Endothelial cell of umbilical vein (primary cell): Measurements from ENCODE around the gene PRICKLE3.

Experiments used
- EZH2 ChIP-seq: IDR thresholded peaks from 2 replicates; pipeline ENCODE4 v1.6.1; 2012; ENCODE audit warnings: borderline replicate concordance, low read depth, mild to moderate bottlenecking, moderate library complexity, low read length, inconsistent platforms; ENCODE audit not compliant: severe bottlenecking
- FOS ChIP-seq: IDR thresholded peaks from 2 replicates; pipeline ENCODE4 v1.6.1; 2011; ENCODE audit warnings: mild to moderate bottlenecking, low read length, moderate library complexity, borderline replicate concordance; ENCODE audit not compliant: insufficient read depth
- GATA2 ChIP-seq: IDR thresholded peaks from 2 replicates; pipeline ENCODE4 v1.7.0; 2011; ENCODE audit warnings: low read depth, mild to moderate bottlenecking, moderate library complexity, mixed read lengths, low read length; ENCODE audit not compliant: insufficient read length, insufficient read depth
- JUN ChIP-seq: IDR thresholded peaks from 2 replicates; pipeline ENCODE4 v1.6.1; 2011; ENCODE audit warnings: borderline replicate concordance, low read depth; ENCODE audit not compliant: insufficient read length, insufficient read depth
- MYC ChIP-seq: IDR thresholded peaks from one replicate; pipeline ENCODE4 v1.6.1; 2011; ENCODE audit warnings: mild to moderate bottlenecking, low read depth, low read length
- POLR2A ChIP-seq: IDR thresholded peaks from 2 replicates; pipeline ENCODE4 v1.6.1; 2012; ENCODE audit warnings: low read depth, mild to moderate bottlenecking, control low read depth, low read length
- POLR2AphosphoS5 ChIP-seq: IDR thresholded peaks from 2 replicates; pipeline ENCODE4 v1.6.1; 2012; ENCODE audit warnings: low read depth, mild to moderate bottlenecking, control low read depth, low read length, moderate library complexity; ENCODE audit not compliant: insufficient read depth
- TF ChIP-seq, protein P1 (sequence below), 2 donors: IDR thresholded peaks; 1 replicate in 1 of 2; 2 replicates in 1 of 2; pipeline ENCODE4 v1.5.1; 2011; ENCODE audit warnings: low read length in 2 of 2, mild to moderate bottlenecking in 2 of 2, moderate library complexity in 2 of 2, control low read depth in 1 of 2, inconsistent platforms in 1 of 2, low read depth in 1 of 2; ENCODE audit not compliant: insufficient read depth in 1 of 2; ENCODE audit errors: extremely low read depth in 1 of 2
- TF ChIP-seq, protein P2 (sequence below): IDR thresholded peaks from 2 replicates; pipeline ENCODE4 v1.6.1; 2011; ENCODE audit not compliant: insufficient read depth, insufficient read length

DNA sequence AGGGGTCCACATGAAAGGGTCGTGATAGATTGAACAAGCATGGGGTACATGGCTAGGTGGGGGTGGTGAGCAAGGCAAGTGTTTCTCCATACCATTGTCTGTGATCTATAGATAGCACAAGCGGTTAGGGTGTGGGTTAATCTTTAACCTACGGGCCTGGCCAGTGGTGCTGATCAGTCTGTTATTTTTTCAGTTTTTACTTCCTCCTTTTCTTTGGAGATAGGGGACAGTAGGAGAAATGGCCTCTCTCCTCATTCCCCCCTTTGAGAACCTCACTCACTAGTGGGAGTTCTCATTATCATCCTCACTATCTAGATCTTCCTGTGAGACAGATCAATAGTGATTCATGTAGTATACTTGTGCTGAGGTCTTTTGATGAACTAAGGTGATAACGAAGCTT is 46.5 kb downstream of the PRICKLE3 start:
- no peak for TF ChIP-seq POLR2A
- TF ChIP-seq, protein P1, sequence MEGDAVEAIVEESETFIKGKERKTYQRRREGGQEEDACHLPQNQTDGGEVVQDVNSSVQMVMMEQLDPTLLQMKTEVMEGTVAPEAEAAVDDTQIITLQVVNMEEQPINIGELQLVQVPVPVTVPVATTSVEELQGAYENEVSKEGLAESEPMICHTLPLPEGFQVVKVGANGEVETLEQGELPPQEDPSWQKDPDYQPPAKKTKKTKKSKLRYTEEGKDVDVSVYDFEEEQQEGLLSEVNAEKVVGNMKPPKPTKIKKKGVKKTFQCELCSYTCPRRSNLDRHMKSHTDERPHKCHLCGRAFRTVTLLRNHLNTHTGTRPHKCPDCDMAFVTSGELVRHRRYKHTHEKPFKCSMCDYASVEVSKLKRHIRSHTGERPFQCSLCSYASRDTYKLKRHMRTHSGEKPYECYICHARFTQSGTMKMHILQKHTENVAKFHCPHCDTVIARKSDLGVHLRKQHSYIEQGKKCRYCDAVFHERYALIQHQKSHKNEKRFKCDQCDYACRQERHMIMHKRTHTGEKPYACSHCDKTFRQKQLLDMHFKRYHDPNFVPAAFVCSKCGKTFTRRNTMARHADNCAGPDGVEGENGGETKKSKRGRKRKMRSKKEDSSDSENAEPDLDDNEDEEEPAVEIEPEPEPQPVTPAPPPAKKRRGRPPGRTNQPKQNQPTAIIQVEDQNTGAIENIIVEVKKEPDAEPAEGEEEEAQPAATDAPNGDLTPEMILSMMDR (IDR thresholded peaks at IDR 0.05; ENCODE audit: extremely low read depth in 1 of 2, insufficient read depth in 1 of 2, low read depth in 1 of 2, low read length in 2 of 2) = no peak
- no peak for TF ChIP-seq GATA2
- TF ChIP-seq POLR2AphosphoS5 = no peak
- no peak for TF ChIP-seq MYC
- TF ChIP-seq EZH2 = no peak
- no peak for TF ChIP-seq FOS
- no peak for TF ChIP-seq JUN
- TF ChIP-seq, protein P2, sequence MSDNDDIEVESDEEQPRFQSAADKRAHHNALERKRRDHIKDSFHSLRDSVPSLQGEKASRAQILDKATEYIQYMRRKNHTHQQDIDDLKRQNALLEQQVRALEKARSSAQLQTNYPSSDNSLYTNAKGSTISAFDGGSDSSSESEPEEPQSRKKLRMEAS = no peak
